Suprapubic skin (tissue), 4 donors: Measurements from ENCODE around the gene SORCS2.

Experiments used
- CTCF ChIP-seq, 2 donors: fragments of 200-600 bp in 1 of 2; fragments of 450-650 bp in 1 of 2; sonication (generic) in 1 of 2; IDR thresholded peaks; one replicate each; pipeline ENCODE4 v1.5.1; 2016 to 2019; ENCODE audit warnings: antibody characterized with exemption in 2 of 2, mild to moderate bottlenecking in 1 of 2, moderate library complexity in 1 of 2
- EP300 ChIP-seq: sonication (generic); formaldehyde crosslinking; IDR thresholded peaks from one replicate; pipeline ENCODE4 v1.6.1; 2017; ENCODE audit warnings: antibody characterized with exemption
- POLR2A ChIP-seq, 2 donors: fragments of 450-650 bp; IDR thresholded peaks; one replicate each; pipeline ENCODE4 v1.6.1; 2017; ENCODE audit warnings: antibody characterized with exemption in 2 of 2, mild to moderate bottlenecking in 2 of 2, moderate library complexity in 2 of 2
- POLR2AphosphoS5 ChIP-seq, 3 donors: sonication (generic); formaldehyde crosslinking; IDR thresholded peaks; one replicate each; pipeline ENCODE4 v1.6.1; 2017; ENCODE audit warnings: antibody characterized with exemption in 3 of 3

- TF ChIP-seq CTCF (IDR thresholded peaks at IDR 0.05) (no peak), POLR2AphosphoS5 (IDR thresholded peaks at IDR 0.05) (no peak), POLR2A (IDR thresholded peaks at IDR 0.05) (no peak), EP300 (no peak)
These were observed 252.4 kb downstream of the SORCS2 start for GRCh38 chr4:7444731-7445130.
